Measurements from ENCODE around the gene MPG. TPM values are rescaled to one million over a fixed set of nuclear protein-coding genes. Genes with fewer than 3 reads are reported as not detected.

MPG gene
- total RNA-seq, 1 experiment from 2014 or later = 85.7 TPM

DNA sequence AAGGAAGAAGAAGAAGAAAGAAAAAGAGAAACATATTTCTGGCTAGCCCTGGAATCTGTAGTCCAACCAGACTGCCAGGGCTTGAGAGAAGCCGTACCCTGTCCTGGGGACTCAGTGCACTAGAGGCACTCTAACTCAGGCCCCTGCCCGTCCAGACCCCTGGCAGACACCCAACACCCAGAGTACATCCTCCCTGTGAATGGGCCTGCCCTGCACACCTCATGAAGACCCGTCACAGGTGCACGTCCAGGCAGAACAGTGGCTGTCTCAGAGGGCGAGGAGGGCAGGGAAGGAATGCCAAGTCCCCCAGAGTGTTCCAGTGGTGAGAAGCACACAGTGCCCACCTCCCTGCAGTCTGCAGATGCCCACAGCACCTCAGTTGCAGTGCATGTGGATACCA, 23.0 kb downstream of the MPG start:
- Histone ChIP-seq H3K9me3 (ENCODE audit: control insufficient read depth, insufficient read depth, low read depth, low read length) (no peaks in the 10 kb centered on the region), H3K27ac (ENCODE audit: low read length) (no peak overlapping the region), H3K36me3 (ENCODE audit: control insufficient read depth, insufficient read depth, low read length) (no peaks in the 10 kb centered on the region), H3K4me1 (ENCODE audit: control insufficient read depth, insufficient read depth, low read length) (0 out of 2 replicates have a peak, but pooled peaks cover 2% of the 10 kb centered on the region), H3K27me3 (ENCODE audit: control insufficient read depth, insufficient read depth, low read length) (no peaks in the 10 kb centered on the region), H3K4me3 (ENCODE audit: low read depth in 2 of 2, low read length in 2 of 2) (no peak overlapping the region)
- CTCF ChIA-PET = no interaction called here
- no peak for ATAC-seq
- intact Hi-C loops (cut with micrococcal nuclease; ENCODE audit: unreplicated experiment) = no loop called here
- POLR2A ChIA-PET = no interaction called here
- DNase-seq (ENCODE audit: low read depth, low spot score) = no peak
- TF ChIP-seq POLR2AphosphoS5 (IDR thresholded peaks at IDR 0.05; ENCODE audit: low read depth, low read length) (no peak), SIN3A (IDR thresholded peaks at IDR 0.05; ENCODE audit: borderline replicate concordance, insufficient read depth, low read depth, low read length) (no peak)
- TF ChIP-seq, protein P1, sequence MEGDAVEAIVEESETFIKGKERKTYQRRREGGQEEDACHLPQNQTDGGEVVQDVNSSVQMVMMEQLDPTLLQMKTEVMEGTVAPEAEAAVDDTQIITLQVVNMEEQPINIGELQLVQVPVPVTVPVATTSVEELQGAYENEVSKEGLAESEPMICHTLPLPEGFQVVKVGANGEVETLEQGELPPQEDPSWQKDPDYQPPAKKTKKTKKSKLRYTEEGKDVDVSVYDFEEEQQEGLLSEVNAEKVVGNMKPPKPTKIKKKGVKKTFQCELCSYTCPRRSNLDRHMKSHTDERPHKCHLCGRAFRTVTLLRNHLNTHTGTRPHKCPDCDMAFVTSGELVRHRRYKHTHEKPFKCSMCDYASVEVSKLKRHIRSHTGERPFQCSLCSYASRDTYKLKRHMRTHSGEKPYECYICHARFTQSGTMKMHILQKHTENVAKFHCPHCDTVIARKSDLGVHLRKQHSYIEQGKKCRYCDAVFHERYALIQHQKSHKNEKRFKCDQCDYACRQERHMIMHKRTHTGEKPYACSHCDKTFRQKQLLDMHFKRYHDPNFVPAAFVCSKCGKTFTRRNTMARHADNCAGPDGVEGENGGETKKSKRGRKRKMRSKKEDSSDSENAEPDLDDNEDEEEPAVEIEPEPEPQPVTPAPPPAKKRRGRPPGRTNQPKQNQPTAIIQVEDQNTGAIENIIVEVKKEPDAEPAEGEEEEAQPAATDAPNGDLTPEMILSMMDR (IDR thresholded peaks at IDR 0.05) = no peak
- no TSS peak for BruUV-seq (replicated peaks)
- in situ Hi-C loops (cut with HindIII; ENCODE audit: low pct_unique_long_range_greater_than_20kb, low sequenced_read_pairs) = no loop called here

DNA sequence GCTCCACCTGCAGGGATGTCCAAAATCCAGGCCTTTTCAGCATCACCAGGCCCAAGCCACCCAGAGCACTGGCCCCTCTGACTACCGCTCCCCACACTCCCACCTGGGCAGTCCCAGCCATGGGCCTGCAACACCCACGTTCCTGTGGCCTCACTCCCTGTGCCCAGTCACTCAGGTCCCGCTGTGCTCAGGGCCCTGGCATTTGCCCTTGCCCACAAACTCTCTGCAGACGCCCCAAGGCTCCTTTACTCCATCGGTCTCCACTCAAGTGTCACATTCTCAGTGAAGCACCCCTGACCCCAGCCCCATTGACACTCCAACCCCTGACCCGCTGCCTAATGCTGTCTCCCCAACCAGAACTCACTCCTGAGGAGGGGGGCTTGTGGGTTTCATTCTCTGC, 23.6 kb downstream of the MPG start:
- ATAC-seq (no peak), DNase-seq (ENCODE audit: low read depth, low spot score) (no peak)
- ChIA-PET POLR2A (no interaction called here), CTCF (no interaction called here)
- intact Hi-C loops (cut with micrococcal nuclease; ENCODE audit: unreplicated experiment) = no loop called here
- no peak overlapping the region for H3K27ac ChIP-seq (ENCODE audit: low read length)
- H3K27me3 ChIP-seq (ENCODE audit: control insufficient read depth, insufficient read depth, low read length) = no peaks in the 10 kb centered on the region
- in situ Hi-C loops (cut with HindIII; ENCODE audit: low pct_unique_long_range_greater_than_20kb, low sequenced_read_pairs) = no loop called here
- H3K9me3 ChIP-seq (ENCODE audit: control insufficient read depth, insufficient read depth, low read depth, low read length) = no peaks in the 10 kb centered on the region
- no TSS peak for BruUV-seq (replicated peaks)
- H3K4me1 ChIP-seq (ENCODE audit: control insufficient read depth, insufficient read depth, low read length) = 0 out of 2 replicates have a peak, but pooled peaks cover 2% of the 10 kb centered on the region
- H3K4me3 ChIP-seq (ENCODE audit: low read depth in 2 of 2, low read length in 2 of 2) = no peak overlapping the region
- TF ChIP-seq, protein P1 (IDR thresholded peaks at IDR 0.05) = no peak
- TF ChIP-seq TCF7L2 (IDR thresholded peaks at IDR 0.05; ENCODE audit: low read depth, low read length) = no peak
- TF ChIP-seq SIN3A (IDR thresholded peaks at IDR 0.05; ENCODE audit: borderline replicate concordance, insufficient read depth, low read depth, low read length) = no peak
- TF ChIP-seq POLR2AphosphoS5 (IDR thresholded peaks at IDR 0.05; ENCODE audit: low read depth, low read length) = no peak
- TF ChIP-seq, protein P2, sequence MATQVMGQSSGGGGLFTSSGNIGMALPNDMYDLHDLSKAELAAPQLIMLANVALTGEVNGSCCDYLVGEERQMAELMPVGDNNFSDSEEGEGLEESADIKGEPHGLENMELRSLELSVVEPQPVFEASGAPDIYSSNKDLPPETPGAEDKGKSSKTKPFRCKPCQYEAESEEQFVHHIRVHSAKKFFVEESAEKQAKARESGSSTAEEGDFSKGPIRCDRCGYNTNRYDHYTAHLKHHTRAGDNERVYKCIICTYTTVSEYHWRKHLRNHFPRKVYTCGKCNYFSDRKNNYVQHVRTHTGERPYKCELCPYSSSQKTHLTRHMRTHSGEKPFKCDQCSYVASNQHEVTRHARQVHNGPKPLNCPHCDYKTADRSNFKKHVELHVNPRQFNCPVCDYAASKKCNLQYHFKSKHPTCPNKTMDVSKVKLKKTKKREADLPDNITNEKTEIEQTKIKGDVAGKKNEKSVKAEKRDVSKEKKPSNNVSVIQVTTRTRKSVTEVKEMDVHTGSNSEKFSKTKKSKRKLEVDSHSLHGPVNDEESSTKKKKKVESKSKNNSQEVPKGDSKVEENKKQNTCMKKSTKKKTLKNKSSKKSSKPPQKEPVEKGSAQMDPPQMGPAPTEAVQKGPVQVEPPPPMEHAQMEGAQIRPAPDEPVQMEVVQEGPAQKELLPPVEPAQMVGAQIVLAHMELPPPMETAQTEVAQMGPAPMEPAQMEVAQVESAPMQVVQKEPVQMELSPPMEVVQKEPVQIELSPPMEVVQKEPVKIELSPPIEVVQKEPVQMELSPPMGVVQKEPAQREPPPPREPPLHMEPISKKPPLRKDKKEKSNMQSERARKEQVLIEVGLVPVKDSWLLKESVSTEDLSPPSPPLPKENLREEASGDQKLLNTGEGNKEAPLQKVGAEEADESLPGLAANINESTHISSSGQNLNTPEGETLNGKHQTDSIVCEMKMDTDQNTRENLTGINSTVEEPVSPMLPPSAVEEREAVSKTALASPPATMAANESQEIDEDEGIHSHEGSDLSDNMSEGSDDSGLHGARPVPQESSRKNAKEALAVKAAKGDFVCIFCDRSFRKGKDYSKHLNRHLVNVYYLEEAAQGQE (IDR thresholded peaks at IDR 0.05; ENCODE audit: insufficient read depth in 1 of 2, low read depth in 2 of 2, low read length in 1 of 2) = no peak
- H3K36me3 ChIP-seq (ENCODE audit: control insufficient read depth, insufficient read depth, low read length) = no peaks in the 10 kb centered on the region
